HUES64 (cell line): ENCODE data around the gene TXNDC11.
A peak's percentile ranks its signal among the peaks of the same experiment; 100 is the strongest.

Source experiments
- H3K27ac ChIP-seq: 2 replicates; pipeline ENCODE4 v1.7.0; 2013; ENCODE audit warnings: low read depth, low read length, inconsistent platforms
- H3K27me3 ChIP-seq: 2 replicates; pipeline ENCODE4 v1.6.1; 2013; ENCODE audit warnings: mild to moderate bottlenecking, low read length; ENCODE audit not compliant: insufficient read depth
- H3K36me3 ChIP-seq: 2 replicates; pipeline ENCODE4 v1.6.1; 2013; ENCODE audit warnings: mild to moderate bottlenecking, low read length; ENCODE audit not compliant: insufficient read depth
- H3K4me1 ChIP-seq: 2 replicates; pipeline ENCODE4 v1.6.1; 2013; ENCODE audit warnings: mild to moderate bottlenecking, low read length, moderate library complexity; ENCODE audit not compliant: insufficient read depth
- H3K4me3 ChIP-seq: 2 replicates; pipeline ENCODE4 v1.5.1; 2013; ENCODE audit warnings: mild to moderate bottlenecking, low read length, moderate library complexity
- H3K9ac ChIP-seq: 2 replicates; pipeline ENCODE4 v1.6.1; 2013; ENCODE audit warnings: mild to moderate bottlenecking, low read depth, low read length
- H3K9me3 ChIP-seq: 2 replicates; pipeline ENCODE4 v1.6.1; 2013; ENCODE audit warnings: low read depth, low read length; ENCODE audit not compliant: insufficient read depth
- WGBS: fragments of 150-250, 120-280 bp; methylation state at CpG from one replicate; pipeline ENCODE4 v1.1.7; 2013; ENCODE audit warnings: missing lambda C conversion rate; 5-methylcytosine and 5-hydroxymethylcytosine counted together

TXNDC11 gene

DNA sequence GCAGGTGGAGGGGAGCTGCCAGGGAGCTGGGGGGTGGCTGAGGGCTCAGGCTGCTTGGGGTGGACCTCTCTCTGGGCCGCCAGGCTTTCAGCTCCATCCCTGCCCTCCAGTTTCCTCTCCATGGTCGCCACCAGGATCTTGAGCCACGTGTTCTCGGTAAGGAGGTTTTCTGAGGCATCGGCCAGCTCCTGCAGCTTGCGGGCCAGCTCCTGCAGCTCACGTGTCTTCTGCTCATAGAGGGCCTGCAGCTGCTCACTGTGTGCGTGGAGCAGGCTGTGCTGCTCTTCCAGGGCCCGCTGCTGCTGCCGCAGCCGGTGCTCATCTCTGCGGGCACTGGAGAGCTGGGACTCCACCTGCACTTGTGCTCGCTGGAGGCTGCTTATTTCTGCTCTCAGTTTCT lies 63.4 kb downstream of the TXNDC11 start:
- 92% methylated on average over 13 of the region's 13 CpGs for WGBS
- H3K4me1 ChIP-seq: no peaks in the 10 kb centered on the region
- H3K36me3 ChIP-seq: peaks cover 62% of the 10 kb centered on the region
- H3K27me3 ChIP-seq: no peaks in the 10 kb centered on the region
- H3K27ac ChIP-seq: peak overlapping the region; percentile 15; the same call in 1 of the 2 replicates
- no peak overlapping the region for H3K9ac ChIP-seq
- H3K9me3 ChIP-seq: no peaks in the 10 kb centered on the region
- H3K4me3 ChIP-seq: no peak overlapping the region

DNA sequence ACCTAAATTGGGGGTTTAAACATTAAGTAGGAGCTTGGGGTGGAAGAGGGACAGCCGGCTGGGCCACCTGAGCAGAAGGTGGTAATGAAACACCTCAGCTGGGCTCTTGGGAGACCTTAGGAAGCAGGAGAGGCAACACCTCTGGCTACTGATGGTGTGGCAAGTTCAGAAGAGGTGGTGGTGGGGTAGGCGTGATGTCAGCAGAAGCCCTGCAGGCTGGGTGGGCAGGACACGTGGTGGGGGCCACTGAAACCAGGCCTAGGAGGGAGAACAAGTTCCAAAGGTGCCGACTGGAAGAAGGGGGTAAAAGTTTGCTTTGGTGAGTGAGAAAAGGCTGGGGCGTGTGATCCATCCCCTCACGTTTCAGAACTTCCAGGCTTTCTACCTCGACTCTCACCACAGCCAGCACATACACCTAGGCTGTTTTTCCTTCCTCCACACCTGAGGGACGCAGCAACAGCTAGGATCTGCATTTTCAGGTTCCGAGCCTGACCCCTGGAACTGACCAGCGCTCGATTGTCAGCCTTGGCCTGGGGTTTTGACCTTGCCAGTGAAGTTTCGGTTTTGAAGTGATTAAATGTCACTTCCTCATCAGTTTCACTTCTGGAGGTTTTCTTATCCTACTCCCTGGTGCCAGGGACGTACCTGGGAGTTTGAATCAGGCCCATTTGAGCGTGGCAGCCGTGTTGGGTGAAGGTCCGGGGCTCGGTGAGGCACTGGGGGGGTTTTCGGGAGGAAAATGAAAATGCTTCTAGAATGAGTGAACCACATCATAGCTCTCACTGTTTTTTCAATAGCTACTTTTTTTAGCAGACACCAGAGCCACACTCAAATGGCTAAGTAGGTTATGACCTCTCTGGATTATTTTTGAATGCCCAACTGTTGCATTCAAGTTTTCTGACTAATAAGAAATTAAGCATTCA lies 64.4 kb downstream of the TXNDC11 start:
- H3K27me3 ChIP-seq: no peaks in the 10 kb centered on the region
- no peak overlapping the region for H3K9ac ChIP-seq
- peaks cover 52% of the 10 kb centered on the region for H3K36me3 ChIP-seq
- H3K4me3 ChIP-seq: no peak overlapping the region
- 94% methylated on average over 18 of the region's 18 CpGs for WGBS
- no peaks in the 10 kb centered on the region for H3K9me3 ChIP-seq
- no peak overlapping the region for H3K27ac ChIP-seq
- H3K4me1 ChIP-seq: no peaks in the 10 kb centered on the region

DNA sequence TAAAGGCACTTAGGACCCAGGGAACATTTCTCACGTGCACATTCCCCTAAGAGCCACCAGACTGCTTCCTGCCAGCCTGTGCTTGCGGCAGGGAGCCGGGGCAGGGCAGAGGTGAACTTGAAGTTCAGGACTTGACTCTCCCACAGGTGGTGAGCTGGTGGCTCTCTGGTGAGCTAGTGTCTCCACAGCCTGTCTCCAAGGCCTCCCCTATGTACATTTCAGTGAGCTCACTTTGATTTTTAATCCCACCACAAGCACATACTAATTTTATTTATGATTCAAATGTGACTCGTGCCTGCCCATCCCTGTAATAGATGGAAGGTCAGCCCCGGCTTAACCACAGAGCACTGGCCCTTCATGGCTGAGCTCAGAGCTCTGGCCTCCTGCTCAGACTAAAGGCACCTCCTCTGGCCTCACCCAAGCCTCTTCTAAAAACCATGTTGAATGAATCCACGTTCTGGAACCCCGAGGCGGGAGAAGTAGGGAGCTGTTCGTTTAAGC lies 65.2 kb downstream of the TXNDC11 start:
- peaks cover 52% of the 10 kb centered on the region for H3K36me3 ChIP-seq
- no peaks in the 10 kb centered on the region for H3K4me1 ChIP-seq
- no peak overlapping the region for H3K27ac ChIP-seq
- no peaks in the 10 kb centered on the region for H3K27me3 ChIP-seq
- WGBS: 90% methylated on average over 9 of the region's 9 CpGs
- no peaks in the 10 kb centered on the region for H3K9me3 ChIP-seq
- H3K9ac ChIP-seq: no peak overlapping the region
- no peak overlapping the region for H3K4me3 ChIP-seq

DNA sequence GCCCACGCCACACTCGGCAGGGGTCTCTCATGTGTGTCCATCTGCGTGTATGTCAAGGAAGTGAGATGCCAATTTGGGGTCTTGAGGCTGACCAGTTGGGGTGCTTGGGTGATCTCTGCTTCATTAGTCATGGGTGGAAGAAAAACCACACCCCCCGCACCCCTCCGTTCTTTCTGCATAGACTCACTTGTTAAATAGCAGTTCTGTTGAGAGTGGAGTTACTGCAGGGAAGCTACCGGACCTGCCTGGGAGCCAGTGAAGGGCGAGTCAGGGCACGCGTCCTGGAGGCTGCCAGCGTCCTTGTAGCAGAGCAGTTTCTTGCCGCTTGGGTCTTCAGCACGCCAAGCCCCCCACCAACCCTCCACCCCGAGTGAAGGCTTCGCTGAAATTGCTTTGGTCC lies 65.9 kb downstream of the TXNDC11 start:
- H3K4me1 ChIP-seq: no peaks in the 10 kb centered on the region
- H3K4me3 ChIP-seq: no peak overlapping the region
- H3K9ac ChIP-seq: no peak overlapping the region
- WGBS: 96% methylated on average over 14 of the region's 14 CpGs
- H3K9me3 ChIP-seq: no peaks in the 10 kb centered on the region
- no peak overlapping the region for H3K27ac ChIP-seq
- H3K36me3 ChIP-seq: peaks cover 51% of the 10 kb centered on the region
- no peaks in the 10 kb centered on the region for H3K27me3 ChIP-seq

DNA sequence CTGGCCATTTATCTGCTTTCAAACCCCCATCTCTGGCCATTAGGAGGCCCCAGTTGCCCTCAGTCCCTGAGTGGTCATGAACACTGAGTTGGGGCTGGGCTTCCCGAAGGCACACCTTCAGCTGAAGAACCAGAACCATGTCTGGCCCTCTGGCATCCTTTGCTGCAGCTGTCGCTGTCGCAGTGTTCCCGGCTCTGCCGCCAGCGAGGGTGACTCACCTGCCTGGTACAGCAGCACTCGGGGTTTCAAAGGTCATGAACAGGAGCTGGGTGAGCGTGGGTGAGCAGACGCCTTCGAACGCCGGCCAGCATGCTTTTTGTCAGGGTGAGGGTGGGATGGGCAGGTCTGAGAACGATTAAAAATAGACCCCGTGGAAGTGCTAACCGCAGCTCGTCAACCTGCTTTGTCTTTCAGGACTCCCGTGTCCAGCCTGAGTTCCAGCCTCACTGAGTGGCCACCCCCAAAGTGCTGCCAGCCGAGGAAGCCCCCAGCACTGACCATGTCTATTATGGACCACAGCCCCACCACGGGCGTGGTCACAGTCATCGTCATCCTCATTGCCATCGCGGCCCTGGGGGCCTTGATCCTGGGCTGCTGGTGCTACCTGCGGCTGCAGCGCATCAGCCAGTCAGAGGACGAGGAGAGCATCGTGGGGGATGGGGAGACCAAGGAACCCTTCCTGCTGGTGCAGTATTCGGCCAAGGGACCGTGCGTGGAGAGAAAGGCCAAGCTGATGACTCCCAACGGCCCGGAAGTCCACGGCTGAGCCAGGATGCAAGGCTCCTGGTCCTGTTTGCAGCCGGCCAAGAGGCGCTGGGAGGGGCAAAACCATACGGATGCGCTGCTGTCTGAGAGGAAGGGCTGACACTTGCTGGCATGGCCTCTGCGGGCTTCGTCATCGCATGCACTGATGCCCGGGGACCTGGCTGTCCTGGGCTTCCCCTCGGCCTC lies 66.8 kb downstream of the TXNDC11 start:
- Histone ChIP-seq H3K4me3 (no peak overlapping the region), H3K9ac (no peak overlapping the region), H3K36me3 (peaks cover 46% of the 10 kb centered on the region), H3K27me3 (no peaks in the 10 kb centered on the region), H3K27ac (no peak overlapping the region), H3K9me3 (no peaks in the 10 kb centered on the region), H3K4me1 (0 out of 2 replicates have a peak, but pooled peaks cover under 1% of the 10 kb centered on the region)
- 89% methylated on average over 42 of the region's 42 CpGs for WGBS

DNA sequence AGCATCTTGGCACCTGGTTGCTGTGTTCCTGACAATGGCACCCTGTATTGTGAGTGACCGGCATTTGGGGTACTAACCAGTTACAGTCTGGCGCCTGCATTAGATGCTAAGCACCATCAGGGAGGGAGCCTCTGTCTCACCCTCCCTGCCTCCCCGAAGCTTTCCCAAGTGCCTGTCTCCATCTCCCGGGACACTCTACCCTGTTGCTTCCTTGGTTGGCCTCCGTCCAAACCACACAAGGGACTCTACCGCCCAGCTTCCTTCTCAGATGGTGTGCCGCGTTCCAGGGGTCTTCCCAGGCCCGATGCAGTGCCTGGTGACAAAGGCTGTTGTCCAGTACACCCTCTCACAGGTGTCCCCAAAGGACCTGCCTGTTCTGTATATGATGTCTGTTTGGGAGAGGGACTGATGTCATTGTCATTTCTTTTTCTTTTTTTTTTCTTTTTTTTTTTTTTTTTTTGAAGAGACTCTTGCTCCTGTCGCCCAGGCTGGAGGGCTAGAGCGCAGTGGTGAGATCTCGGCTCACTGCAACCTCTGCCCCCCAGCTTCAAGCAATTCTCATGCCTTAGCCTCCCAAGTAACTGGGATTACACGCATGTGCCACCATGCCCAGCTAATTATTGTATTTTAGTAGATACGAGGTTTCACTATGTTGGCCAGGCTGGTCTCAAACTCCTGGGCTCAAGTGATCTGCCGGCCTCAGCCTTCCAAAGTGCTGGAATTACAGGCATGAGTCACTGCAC lies 67.7 kb downstream of the TXNDC11 start:
- 81% methylated on average over 15 of the region's 15 CpGs for WGBS
- H3K9ac ChIP-seq: no peak overlapping the region
- H3K36me3 ChIP-seq: peaks cover 43% of the 10 kb centered on the region

DNA sequence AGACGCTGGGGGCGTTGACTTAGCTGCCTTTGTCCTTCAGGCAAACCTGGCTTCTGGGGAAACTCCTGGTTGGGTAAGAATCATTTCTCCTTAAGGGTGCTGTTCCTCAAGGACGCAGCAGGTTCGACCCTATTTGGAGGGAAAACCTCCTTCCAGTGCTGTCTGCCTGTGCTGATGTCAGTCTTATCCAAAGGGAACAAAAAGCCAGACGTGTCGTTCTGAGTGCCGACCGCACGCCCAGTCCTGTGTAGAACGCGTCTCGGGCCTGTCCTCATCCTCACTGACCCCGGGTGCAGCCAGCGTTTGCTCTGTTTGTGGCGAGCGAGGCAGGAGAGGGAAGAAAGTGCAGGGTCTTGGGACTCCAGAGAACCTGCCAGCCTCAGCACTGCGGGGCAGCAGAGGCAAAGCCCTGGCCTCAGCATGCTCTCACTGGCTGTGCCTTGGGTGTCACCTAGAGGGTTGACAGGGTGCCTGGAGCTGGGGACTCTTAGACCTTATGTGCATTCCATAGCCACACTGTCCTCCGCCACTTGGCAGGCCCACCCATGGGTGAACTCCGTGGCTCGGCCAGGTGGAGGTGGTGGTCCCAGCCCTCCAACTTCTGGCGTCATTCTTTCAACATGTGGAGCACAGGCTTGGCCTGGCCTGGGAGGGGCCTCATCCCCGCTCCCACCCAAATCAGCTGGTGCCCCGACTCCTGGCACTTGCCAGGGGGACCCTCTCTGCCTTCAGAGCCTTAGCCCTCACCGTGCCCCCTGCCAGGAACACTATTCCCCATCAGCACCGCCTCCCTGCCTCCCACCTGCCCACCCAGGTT lies 68.4 kb downstream of the TXNDC11 start:
- WGBS: 92% methylated on average over 25 of the region's 25 CpGs
- peaks cover 15% of the 10 kb centered on the region; the same call in 1 of the 2 replicates for H3K4me1 ChIP-seq

More for the DNA sequence above, 67.7 kb downstream of the TXNDC11 start:
- Histone ChIP-seq H3K4me3 (no peak overlapping the region), H3K27me3 (no peaks in the 10 kb centered on the region), H3K4me1 (0 out of 2 replicates have a peak, but pooled peaks cover 9% of the 10 kb centered on the region), H3K27ac (no peak overlapping the region), H3K9me3 (no peaks in the 10 kb centered on the region)

DNA sequence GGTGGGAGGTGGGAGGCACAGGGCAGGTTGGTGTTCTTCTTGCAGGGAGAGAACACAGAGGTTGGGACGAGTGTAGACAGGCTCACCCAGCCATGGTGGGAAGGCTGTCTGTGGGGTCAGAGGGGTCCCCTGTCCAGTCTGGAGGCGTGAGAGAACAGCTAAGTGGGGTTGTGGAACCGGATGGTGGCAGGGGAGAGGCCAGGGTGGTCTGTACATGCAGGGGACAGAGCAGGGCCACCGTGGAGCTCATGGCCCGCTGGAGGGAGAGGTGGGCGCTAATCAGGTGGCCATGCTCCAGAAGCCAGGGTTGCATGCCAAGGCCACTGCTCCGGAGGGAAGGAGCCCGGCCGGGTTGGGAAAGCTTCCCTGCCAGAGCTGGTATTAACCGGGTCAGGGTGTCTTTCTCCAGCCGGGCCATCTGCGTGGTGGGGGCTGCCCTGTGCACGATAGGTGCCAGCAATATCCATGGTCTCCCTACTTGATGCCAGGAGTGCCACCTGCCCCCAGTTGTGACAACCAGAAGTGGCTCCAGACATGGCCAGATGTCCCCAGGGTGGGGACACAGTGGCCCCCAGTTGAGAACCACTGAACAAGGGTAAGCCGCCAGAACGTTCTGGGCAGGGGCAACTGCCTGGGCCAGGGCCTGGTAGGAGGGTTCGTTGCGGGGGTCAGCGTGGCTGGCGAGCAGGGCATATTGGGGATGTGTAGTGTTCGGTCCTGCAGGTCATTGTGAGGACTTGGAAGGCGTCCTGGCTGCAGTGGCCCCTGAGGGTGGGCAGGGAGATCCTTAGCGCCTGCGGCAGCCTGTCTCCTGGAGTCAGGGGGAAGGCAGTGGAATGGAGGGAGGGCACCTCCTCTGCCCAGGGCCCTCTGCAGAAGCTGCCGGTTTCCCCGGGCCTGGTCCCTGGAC lies 69.3 kb downstream of the TXNDC11 start:
- H3K9me3 ChIP-seq: no peaks in the 10 kb centered on the region
- H3K36me3 ChIP-seq: peaks cover 28% of the 10 kb centered on the region
- H3K27ac ChIP-seq: 0 out of 2 replicates have a peak overlapping the region, but pooled peaks have one; percentile 23
- 92% methylated on average over 25 of the region's 25 CpGs for WGBS
- H3K27me3 ChIP-seq: no peaks in the 10 kb centered on the region
- H3K4me3 ChIP-seq: no peak overlapping the region
- H3K4me1 ChIP-seq: peaks cover 15% of the 10 kb centered on the region; the same call in 1 of the 2 replicates
- no peak overlapping the region for H3K9ac ChIP-seq

More for the DNA sequence above, 68.4 kb downstream of the TXNDC11 start:
- no peaks in the 10 kb centered on the region for H3K27me3 ChIP-seq
- H3K4me3 ChIP-seq: no peak overlapping the region
- peaks cover 37% of the 10 kb centered on the region for H3K36me3 ChIP-seq
- no peaks in the 10 kb centered on the region for H3K9me3 ChIP-seq
- 0 out of 2 replicates have a peak overlapping the region, but pooled peaks have one; percentile 23 for H3K27ac ChIP-seq
- H3K9ac ChIP-seq: no peak overlapping the region
